Endometrial microvascular endothelial cells (primary cell): ENCODE data around the gene CCHCR1. TPM values are rescaled to one million over a fixed set of nuclear protein-coding genes. Genes with fewer than 3 reads are reported as not detected.

Source experiments
- in situ Hi-C: cut with HindIII; loops from 2 replicates; pipeline ENCODE4 v1.10.0; 2017; ENCODE audit warnings: low sequenced_read_pairs, low pct_unique_long_range_greater_than_20kb; ENCODE audit errors: inconsistent ontology term
- total RNA-seq: library from RNA; depleted of rRNA; stranded (reverse); fragments of >200 nt; gene quantifications from one replicate; pipeline ENCODE4 v1.2.3, GENCODE V29; 2015; ENCODE audit errors: inconsistent ontology term

The CCHCR1 gene
- total RNA-seq, 1 donor from 2014 or later, result 30.2 TPM

GRCh38 chr6:31140643-31141042 lies 17.0 kb downstream of the CCHCR1 start:
- in situ Hi-C loops, result no loop called here

DNA sequence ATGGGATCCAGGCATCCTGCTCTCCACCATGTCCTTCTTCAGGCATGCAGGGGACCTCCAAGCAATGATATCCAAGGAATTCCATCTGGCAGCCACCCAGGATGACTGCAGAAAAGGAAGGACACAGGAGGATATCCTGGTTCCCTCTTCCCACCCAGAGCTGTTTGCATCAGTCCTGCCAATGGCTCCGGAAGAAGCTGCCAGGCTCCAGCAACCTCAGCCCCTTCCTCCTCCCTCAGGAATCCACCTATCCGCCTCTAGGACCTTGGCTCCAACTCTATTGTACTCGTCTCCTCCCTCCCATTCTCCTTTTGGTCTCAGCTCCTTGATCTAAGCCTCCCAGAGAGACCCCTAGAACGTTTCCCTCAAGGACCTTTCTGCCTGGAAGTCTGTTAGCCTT lies 18.0 kb downstream of the CCHCR1 start:
- in situ Hi-C loops, result no loop called here

- in situ Hi-C loops, result no loop called here
Measured at GRCh38 chr6:31138982-31139381, 18.6 kb downstream of the CCHCR1 start, which contains the start of gene PSORS1C2. Gene PSORS1C2, minus strand, starts transcription at chr6:31139066. Its CDS starts 40 bp downstream, at chr6:31139026.

GRCh38 chr6:31135710-31136109 lies 21.9 kb downstream of the CCHCR1 start:
- in situ Hi-C loops, result no loop called here

DNA sequence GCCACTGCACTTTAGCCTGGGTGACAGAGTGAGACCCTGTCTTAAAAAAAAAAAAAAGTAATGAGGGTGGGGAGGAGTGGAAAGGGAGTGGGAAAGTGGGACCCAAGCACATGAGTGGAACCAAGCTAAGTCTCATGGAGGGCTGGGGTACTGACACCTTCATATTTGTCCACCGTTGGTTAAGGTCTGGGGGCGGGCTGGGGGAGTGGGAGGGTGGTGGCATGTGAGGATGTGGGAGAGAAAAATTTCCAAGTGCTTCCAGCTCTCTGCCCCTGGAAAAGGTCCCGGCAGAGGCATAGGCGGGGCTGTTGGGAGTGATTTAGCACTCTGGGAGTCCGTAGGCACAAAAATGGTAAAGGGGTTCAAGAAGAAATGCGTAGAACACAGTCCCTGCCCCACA lies 24.8 kb downstream of the CCHCR1 start:
- in situ Hi-C loops, result no loop called here

DNA sequence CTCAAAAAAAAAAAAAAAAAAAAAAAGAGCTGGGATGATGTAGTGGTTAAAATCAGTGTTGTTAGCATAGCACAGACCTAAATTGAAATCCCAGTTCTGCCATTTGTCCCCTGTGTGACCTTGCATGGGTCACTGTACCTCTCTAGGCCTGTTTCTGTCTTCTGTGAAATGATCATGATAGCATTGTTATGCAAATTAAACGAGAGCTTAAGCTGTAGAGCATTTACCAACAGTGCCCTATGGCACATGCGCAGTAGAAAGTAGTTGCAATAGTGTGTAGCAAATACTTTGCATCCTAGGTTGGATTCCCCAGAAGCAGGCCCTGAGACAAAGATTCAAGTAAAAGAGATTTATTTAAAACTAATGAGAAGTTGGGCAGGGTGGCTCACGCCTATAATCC lies 26.0 kb downstream of the CCHCR1 start:
- in situ Hi-C loops, result no loop called here

- in situ Hi-C loops, result no loop called here
Measured at GRCh38 chr6:31130751-31131150, 26.9 kb downstream of the CCHCR1 start.

- in situ Hi-C loops, result no loop called here
Measured at GRCh38 chr6:31129130-31129529, 28.5 kb downstream of the CCHCR1 start.

- in situ Hi-C loops, result no loop called here
Measured at GRCh38 chr6:31128093-31128676, 29.4 kb downstream of the CCHCR1 start.

DNA sequence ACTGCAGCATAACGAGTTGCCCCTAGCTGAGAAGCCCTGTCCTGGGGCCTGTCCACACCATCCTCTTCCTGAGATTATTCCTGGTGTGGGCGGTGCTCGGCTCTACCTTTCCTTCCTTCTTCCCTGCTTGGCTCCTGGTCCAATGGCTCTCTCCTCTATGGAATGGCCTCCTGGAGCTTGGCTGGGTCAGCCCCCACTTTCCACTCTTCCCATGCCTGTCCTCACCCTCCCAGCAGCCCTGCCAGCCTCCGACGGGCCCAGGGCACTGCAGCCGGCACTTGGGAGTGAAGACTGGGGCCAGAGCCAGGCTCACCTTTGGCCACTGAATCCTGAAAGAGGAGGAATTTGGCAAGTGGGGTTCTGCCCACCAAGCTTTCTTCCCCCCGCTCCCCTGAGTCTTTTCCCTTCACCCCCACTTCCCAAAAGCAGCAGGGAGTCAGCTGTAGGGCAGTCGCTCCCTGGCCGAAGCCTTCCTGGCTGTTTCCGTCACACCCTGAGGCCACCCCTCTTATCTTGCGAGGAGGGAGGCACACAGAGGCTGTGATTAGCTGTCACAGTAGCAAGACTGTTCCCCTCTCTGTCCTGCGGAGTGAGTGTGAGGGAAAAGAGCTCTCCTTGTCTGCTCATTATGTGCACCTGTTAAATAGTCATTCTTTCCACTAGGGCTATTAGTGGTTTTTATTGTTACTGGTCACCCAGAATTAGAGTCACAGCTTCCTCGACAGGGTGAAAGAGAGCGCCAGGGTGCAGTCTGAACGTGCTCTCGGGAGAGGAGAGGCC lies 31.0 kb downstream of the CCHCR1 start:
- in situ Hi-C loops, result no loop called here

DNA sequence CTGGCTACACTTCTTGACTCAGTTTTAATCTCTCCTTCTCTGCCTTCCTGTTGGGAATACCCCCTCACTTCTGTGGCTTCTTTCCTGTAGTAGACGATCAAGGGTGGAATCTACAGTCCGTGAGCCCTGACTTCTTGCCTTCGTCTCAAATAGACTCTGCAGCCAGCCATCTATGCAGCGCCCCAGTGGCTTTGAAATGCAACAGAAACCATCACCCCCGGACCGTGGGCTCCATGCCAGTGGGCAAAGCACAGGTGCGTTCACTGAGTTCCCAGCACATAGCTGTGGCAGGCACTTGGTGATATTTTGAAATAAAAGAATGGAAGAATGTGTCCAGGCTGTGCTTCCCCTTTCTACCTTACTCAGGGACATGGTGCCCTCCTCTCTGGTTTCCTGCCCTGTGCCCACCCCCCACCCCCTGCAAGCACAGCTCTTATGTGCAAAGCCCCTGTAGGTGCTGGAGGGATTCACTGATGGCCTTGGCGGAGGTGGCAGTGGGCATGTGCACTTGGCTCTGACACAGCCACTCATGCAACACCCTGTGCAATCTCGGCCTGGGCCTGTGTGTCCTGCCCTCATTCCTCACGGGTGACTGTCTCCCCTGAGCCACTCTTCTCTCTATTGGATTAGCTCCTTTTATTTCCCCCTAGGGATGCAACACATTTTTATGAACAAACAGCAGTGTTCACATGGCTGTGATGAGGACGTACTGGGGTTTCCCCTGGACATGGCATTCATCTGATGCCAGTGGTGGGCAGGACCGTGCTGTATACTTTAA lies 31.8 kb downstream of the CCHCR1 start:
- in situ Hi-C loops, result no loop called here

GRCh38 chr6:31125162-31125561 lies 32.4 kb downstream of the CCHCR1 start:
- in situ Hi-C loops, result no loop called here

GRCh38 chr6:31122791-31123706 lies 34.6 kb downstream of the CCHCR1 start:
- in situ Hi-C loops, result no loop called here

DNA sequence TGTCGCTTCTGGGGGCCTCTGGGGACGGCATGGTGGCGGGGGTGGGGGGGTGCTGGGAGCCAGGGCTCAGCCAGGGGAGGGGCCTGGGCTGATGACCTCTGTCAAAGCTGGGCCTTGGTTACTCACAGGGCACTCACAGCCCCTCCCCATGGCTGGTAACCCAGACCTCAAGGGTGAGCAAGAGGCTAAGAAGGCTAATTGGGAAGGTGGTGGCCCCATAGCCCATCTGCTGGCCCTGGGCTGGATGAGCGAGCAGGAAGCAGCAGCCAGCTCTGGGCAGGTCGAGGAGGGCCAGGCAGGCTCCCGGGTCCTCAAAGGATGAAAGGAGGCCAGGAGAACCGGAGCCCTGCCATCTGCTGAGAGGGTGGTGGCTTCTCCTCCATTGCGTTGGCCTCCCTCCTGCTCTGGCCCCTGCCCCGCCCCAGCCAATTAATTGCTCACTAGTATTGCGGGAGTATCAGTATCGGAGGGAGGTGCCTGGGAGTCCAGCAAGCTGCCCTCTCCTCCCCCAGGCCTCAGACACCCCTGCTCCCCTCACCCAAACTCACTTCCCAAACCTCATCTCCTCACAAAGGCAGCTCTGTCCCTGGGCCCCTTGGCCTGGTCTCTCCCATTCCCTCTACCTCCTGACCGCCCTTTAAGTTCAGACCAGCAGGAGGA lies 36.3 kb downstream of the CCHCR1 start:
- in situ Hi-C loops, result no loop called here

DNA sequence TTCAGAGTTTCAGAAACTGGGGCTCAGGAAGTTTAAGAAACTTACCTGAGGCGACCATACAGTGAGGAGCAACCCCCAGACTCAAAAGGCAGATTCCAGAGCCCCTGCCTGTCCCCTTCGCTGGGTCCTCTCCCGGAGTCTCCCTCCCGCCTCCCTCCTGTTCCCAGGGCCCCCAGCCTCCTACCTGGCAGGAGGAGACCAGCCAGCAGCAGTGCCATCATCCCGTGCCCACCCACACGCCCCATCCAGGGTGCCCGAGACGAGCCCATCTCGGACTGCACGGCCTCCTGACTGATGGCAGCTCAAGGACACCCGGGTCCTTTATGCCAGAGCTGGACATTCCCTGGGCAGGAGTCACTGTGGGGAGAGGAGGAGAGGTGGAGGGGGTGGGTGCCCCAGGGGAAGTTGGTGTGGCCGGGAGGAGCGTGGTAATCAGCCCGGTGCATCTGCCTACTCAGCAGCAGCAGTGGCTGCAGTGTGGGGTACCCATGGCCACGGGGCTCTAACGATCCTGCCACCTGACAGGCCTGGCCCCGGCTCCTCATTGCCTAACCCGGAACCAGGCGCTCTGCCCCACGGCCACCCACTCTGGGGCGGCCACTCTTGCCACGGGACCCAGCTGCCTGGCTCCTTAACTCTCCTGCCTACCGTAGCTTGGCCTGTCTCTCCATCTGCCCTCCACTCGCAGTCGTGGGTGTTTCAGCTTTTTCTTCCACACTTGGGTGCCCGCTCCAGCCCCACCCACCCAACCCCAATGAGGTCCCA lies 37.3 kb downstream of the CCHCR1 start, which contains the start of gene CDSN:
Gene CDSN, minus strand, starts transcription at position 296 of the 765 bp plus-strand sequence. Its CDS starts 27 bp downstream, at position 269.
- in situ Hi-C loops, result no loop called here

GRCh38 chr6:31118178-31118577 lies 39.4 kb downstream of the CCHCR1 start:
- in situ Hi-C loops, result no loop called here

GRCh38 chr6:31116661-31117385 lies 40.8 kb downstream of the CCHCR1 start:
- in situ Hi-C loops, result no loop called here
